SK-N-SH (cell line): ENCODE measurements around the gene THY1. TPM values are rescaled to one million over a fixed set of nuclear protein-coding genes. Genes with fewer than 3 reads are reported as not detected.
A peak's percentile ranks its signal among the peaks of the same experiment; 100 is the strongest.

Source experiments
- CTCF ChIA-PET: fragments of 300-600, 350-600 bp; formaldehyde crosslinking; extraction: SDS; loops from one replicate; lab custom pipeline; 2021; lab: Yijun Ruan, JAX
- POLR2A ChIA-PET: fragments of 350-600 bp; sonication (Branson Sonifier 250); formaldehyde crosslinking; extraction: SDS; loops from one replicate; lab custom pipeline; 2020; ENCODE audit warnings: antibody characterized with exemption, inconsistent platforms; lab: Yijun Ruan, JAX
- DNase-seq: peaks from one replicate; pipeline ENCODE4 v3.0.0; 2012
- H2AFZ ChIP-seq: fragments of 200-600 bp; sonication (generic); 2 replicates; pipeline ENCODE4 v1.8.1; 2016; ENCODE audit warnings: antibody characterized with exemption, mild to moderate bottlenecking, low read depth
- H3F3A ChIP-seq: fragments of 200-600 bp; sonication (generic); replicated peaks from 2 replicates; pipeline ENCODE3; 2016; ENCODE audit warnings: antibody characterized with exemption, mild to moderate bottlenecking; ENCODE audit not compliant: insufficient read depth
- H3K27ac ChIP-seq, 2 experiments: fragments of 200-500 bp in 1 of 2; fragments of 200-600 bp in 1 of 2; sonication (Bioruptor generic) in 1 of 2; sonication (generic), shearing (Covaris generic) in 1 of 2; 2 replicates each; pipeline versions ENCODE4 v1.5.1 to v1.6.1; 2014 to 2016; ENCODE audit warnings: low read depth in 2 of 2, inconsistent platforms in 1 of 2, low read length in 1 of 2, mild to moderate bottlenecking in 1 of 2, mixed read lengths in 1 of 2
- H3K27me3 ChIP-seq: fragments of 200-600 bp; sonication (generic), shearing (Covaris generic); 2 replicates; pipeline ENCODE4 v1.6.1; 2016; ENCODE audit warnings: mixed run types; ENCODE audit not compliant: insufficient read depth
- H3K36me3 ChIP-seq, 2 experiments: fragments of 200-500 bp in 1 of 2; fragments of 200-600 bp in 1 of 2; sonication (Bioruptor generic) in 1 of 2; sonication (generic) in 1 of 2; replicated peaks in 1 of 2; 2 replicates each; pipeline versions ENCODE3 to v1.5.1; 2014 to 2016; ENCODE audit warnings: low read length in 1 of 2, mild to moderate bottlenecking in 1 of 2; ENCODE audit not compliant: insufficient read depth in 2 of 2, control insufficient read depth in 1 of 2
- H3K4me1 ChIP-seq, 2 experiments: fragments of 200-500 bp in 1 of 2; fragments of 200-600 bp in 1 of 2; sonication (Bioruptor generic) in 1 of 2; sonication (generic), shearing (Covaris generic) in 1 of 2; 2 replicates each; pipeline versions ENCODE4 v1.5.1 to v1.6.1; 2014 to 2016; ENCODE audit warnings: low read depth in 1 of 2, low read length in 1 of 2, mixed run types in 1 of 2; ENCODE audit not compliant: insufficient read depth in 2 of 2, control insufficient read depth in 1 of 2
- H3K4me2 ChIP-seq: fragments of 200-600 bp; sonication (generic), shearing (Covaris generic); 2 replicates; pipeline ENCODE4 v1.6.1; 2017; ENCODE audit warnings: mixed run types
- H3K4me3 ChIP-seq, 2 experiments: fragments of 200-500 bp in 1 of 2; fragments of 200-600 bp in 1 of 2; sonication (Bioruptor generic) in 1 of 2; sonication (generic), shearing (Covaris generic) in 1 of 2; 2 replicates each; pipeline versions ENCODE4 v1.5.1 to v1.8.1; 2014 to 2016; ENCODE audit warnings: low read depth in 2 of 2, inconsistent platforms in 1 of 2, low read length in 1 of 2, mild to moderate bottlenecking in 1 of 2, mixed read lengths in 1 of 2, moderate library complexity in 1 of 2
- H3K79me2 ChIP-seq: fragments of 200-600 bp; sonication (generic); 2 replicates; pipeline ENCODE4 v1.8.1; 2017; ENCODE audit warnings: mild to moderate bottlenecking; ENCODE audit not compliant: insufficient read depth
- H3K9ac ChIP-seq: fragments of 200-600 bp; sonication (generic); 2 replicates; pipeline ENCODE4 v1.6.1; 2017; ENCODE audit warnings: mixed run types
- H3K9me2 ChIP-seq: fragments of 200-600 bp; sonication (generic); 2 replicates; pipeline ENCODE4 v1.6.1; 2017; ENCODE audit warnings: mixed run types
- H3K9me3 ChIP-seq: fragments of 200-600 bp; sonication (generic); 2 replicates; pipeline ENCODE4 v1.6.1; 2017; ENCODE audit warnings: mixed run types, mild to moderate bottlenecking, moderate library complexity
- H4K20me1 ChIP-seq: fragments of 200-600 bp; sonication (generic); 2 replicates; pipeline ENCODE4 v1.6.1; 2017; ENCODE audit warnings: mild to moderate bottlenecking, mixed run types; ENCODE audit not compliant: insufficient read depth
- CHD2 ChIP-seq: fragments of 150-350 bp; IDR thresholded peaks from 2 replicates; pipeline ENCODE4 v1.6.1; 2018; ENCODE audit warnings: low read length; ENCODE audit not compliant: partially characterized antibody
- CTCF ChIP-seq: fragments of 200-600 bp; sonication (generic); IDR thresholded peaks from 2 replicates; pipeline ENCODE4 v1.6.1; 2017; ENCODE audit warnings: antibody characterized with exemption, mild to moderate bottlenecking, moderate library complexity
- JUND ChIP-seq: IDR thresholded peaks from 2 replicates; pipeline ENCODE4 v1.4.0; 2012
- MEF2A ChIP-seq: IDR thresholded peaks from 2 replicates; pipeline ENCODE4 v1.4.0; 2012; ENCODE audit warnings: low read depth, borderline replicate concordance
- PBX3 ChIP-seq: IDR thresholded peaks from 2 replicates; pipeline ENCODE4; 2012
- RFX5 ChIP-seq: IDR thresholded peaks from 2 replicates; pipeline ENCODE4 v1.6.1; 2012; ENCODE audit warnings: mild to moderate bottlenecking, improper control_type of control experiment, low read length
- SIN3A ChIP-seq: IDR thresholded peaks from 2 replicates; pipeline ENCODE4 v1.6.1; 2012; ENCODE audit warnings: low read depth, mild to moderate bottlenecking, low read length, moderate library complexity, borderline replicate concordance
- SMC3 ChIP-seq: IDR thresholded peaks from 2 replicates; pipeline ENCODE4 v1.6.1; 2012; ENCODE audit warnings: low read depth, low read length, improper control_type of control experiment
- TAF1 ChIP-seq: IDR thresholded peaks from 2 replicates; pipeline ENCODE4 v1.6.1; 2012; ENCODE audit warnings: low read depth, mild to moderate bottlenecking, low read length, moderate library complexity, borderline replicate concordance
- WGBS: methylation state at CpG from one replicate; pipeline ENCODE4 v1.1.6; 2017; ENCODE audit warnings: low lambda C conversion rate; 5-methylcytosine and 5-hydroxymethylcytosine counted together
- polyA plus RNA-seq, 3 experiments: library from polyadenylated mRNA; depleted of rRNA; stranded (reverse); fragments of >200 nt; gene quantifications; 2 replicates each; pipeline ENCODE4 v1.2.3, GENCODE V29; 2012

The THY1 gene
- polyA plus RNA-seq, 1 of the 3 experiments (the other 2 are of a cell fraction) = 1,091 TPM

DNA sequence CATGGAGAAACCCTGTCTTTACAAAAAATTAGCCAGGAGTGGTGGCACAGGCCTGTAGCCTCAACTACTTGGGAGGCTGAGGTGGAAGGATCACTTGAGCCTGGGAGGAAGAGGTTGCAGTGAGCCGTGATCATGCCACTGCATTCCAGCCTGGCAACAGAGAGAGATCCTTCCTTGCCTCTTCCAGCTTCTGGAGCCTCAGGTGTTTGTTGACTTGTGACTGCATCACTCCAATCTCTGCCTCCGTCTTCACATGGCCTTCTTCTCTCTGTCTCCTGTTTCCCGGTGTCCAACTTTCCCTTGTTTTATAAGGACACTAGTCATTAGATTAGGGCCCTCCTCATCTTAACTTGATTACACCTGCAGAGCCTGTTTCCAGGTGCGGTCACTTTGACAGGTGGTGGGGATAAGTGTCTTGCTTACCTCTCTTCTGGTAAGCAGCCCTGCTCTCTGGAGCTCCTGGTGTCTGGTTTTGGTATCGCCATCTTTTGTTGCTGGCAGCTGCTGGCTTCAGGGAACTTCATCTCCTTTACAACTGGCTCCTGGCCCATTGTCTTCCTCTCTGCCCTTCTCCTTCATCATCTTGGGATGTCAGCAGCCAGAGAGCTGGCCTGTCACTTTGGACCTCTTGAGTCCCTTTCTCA, 33.2 kb downstream of the THY1 start:
- CTCF ChIA-PET = interaction anchor here (3.7 kb wide), 1 partner anchor 9 kb away, joined by 16 read pairs; the partner anchor contains the start of gene USP2
- Histone ChIP-seq H3K9me2 (no peaks in the 10 kb centered on the region), H3K27ac (no peak overlapping the region), H3K4me1 (no peaks in the 10 kb centered on the region), H4K20me1 (no peaks in the 10 kb centered on the region), H3K36me3 (no peaks in the 10 kb centered on the region), H2AFZ (no peak overlapping the region), H3F3A (no peaks in the 10 kb centered on the region), H3K4me2 (no peak overlapping the region), H3K79me2 (no peaks in the 10 kb centered on the region), H3K4me3 (no peak overlapping the region), H3K9me3 (no peaks in the 10 kb centered on the region), H3K27me3 (no peaks in the 10 kb centered on the region), H3K9ac (no peak overlapping the region)
- POLR2A ChIA-PET = no interaction called here
- TF ChIP-seq CTCF (peak; percentile 33; the same call in 1 of the 2 replicates), TAF1 (no peak), RFX5 (no peak), CHD2 (no peak), PBX3 (no peak), JUND (no peak), MEF2A (no peak)
- DNase-seq = no peak
- WGBS = 98% methylated on average over 5 of the region's 5 CpGs

- H3K9ac ChIP-seq = no peak overlapping the region
- H3K4me2 ChIP-seq = no peak overlapping the region
- no peaks in the 10 kb centered on the region for H3K79me2 ChIP-seq
- CTCF ChIA-PET = interaction anchor here (1.4 to 22.5 kb wide), 2 partner anchors 10 to 89 kb away, joined by 7 to 390 read pairs; no protein-coding TSS in a partner anchor
- no peaks in the 10 kb centered on the region for H3K9me2 ChIP-seq
- H4K20me1 ChIP-seq = no peaks in the 10 kb centered on the region
- no peak overlapping the region for H3K27ac ChIP-seq
- H3K27me3 ChIP-seq = no peaks in the 10 kb centered on the region
- no peak overlapping the region for H2AFZ ChIP-seq
- H3K4me3 ChIP-seq = no peak overlapping the region
- no peak for DNase-seq
- TF ChIP-seq SMC3 (no peak), TAF1 (no peak), SIN3A (no peak)
- H3K36me3 ChIP-seq = no peaks in the 10 kb centered on the region
- no peaks in the 10 kb centered on the region for H3K9me3 ChIP-seq
- no peaks in the 10 kb centered on the region for H3K4me1 ChIP-seq
- POLR2A ChIA-PET = no interaction called here
- H3F3A ChIP-seq = no peaks in the 10 kb centered on the region
- WGBS = 78% methylated on average over 7 of the region's 7 CpGs
Measured at GRCh38 chr11:119388103-119388502, 34.9 kb downstream of the THY1 start.
